Astrocyte (in vitro differentiated cells and primary cell): Measurements from ENCODE around the gene ME1. TPM values are rescaled to one million over a fixed set of nuclear protein-coding genes. Genes with fewer than 3 reads are reported as not detected.

Experiments used
- DNase-seq: peaks from one replicate; pipeline ENCODE4 v3.0.0-alpha.2; 2010; ENCODE audit warnings: low read depth
- FAIRE-seq: peaks from 2 replicates; lab custom pipeline; 2011; peaks lifted over from hg19 to GRCh38; lab: Jason Lieb, UNC
- H2AFZ ChIP-seq: 2 replicates; pipeline ENCODE4 v1.6.0; 2012; ENCODE audit warnings: low read depth, low read length, inconsistent platforms
- H3K27ac ChIP-seq: 2 replicates; pipeline ENCODE4 v1.5.1; 2011; ENCODE audit warnings: low read depth, low read length, inconsistent platforms
- H3K27me3 ChIP-seq: 2 replicates; pipeline ENCODE4 v1.6.0; 2011; ENCODE audit warnings: low read length, inconsistent platforms; ENCODE audit not compliant: insufficient read depth
- H3K36me3 ChIP-seq: 2 replicates; pipeline ENCODE4 v1.5.1; 2011; ENCODE audit warnings: low read length, inconsistent platforms; ENCODE audit not compliant: insufficient read depth
- H3K4me1 ChIP-seq: 2 replicates; pipeline ENCODE4 v1.5.1; 2011; ENCODE audit warnings: low read length, inconsistent platforms; ENCODE audit not compliant: insufficient read depth
- H3K4me2 ChIP-seq: 2 replicates; pipeline ENCODE4 v1.6.0; 2012; ENCODE audit warnings: low read length, inconsistent platforms
- H3K4me3 ChIP-seq: 2 replicates; pipeline ENCODE4 v1.5.1; 2011; ENCODE audit warnings: low read depth, mild to moderate bottlenecking, low read length, inconsistent platforms; ENCODE audit not compliant: insufficient read depth
- H3K79me2 ChIP-seq: 2 replicates; pipeline ENCODE4 v1.6.0; 2012; ENCODE audit warnings: mild to moderate bottlenecking, low read length, inconsistent platforms; ENCODE audit not compliant: insufficient read depth
- H3K9ac ChIP-seq: 2 replicates; pipeline ENCODE4 v1.6.0; 2012; ENCODE audit warnings: mild to moderate bottlenecking, low read length, inconsistent platforms
- H3K9me3 ChIP-seq: 2 replicates; pipeline ENCODE4 v1.5.1; 2012; ENCODE audit warnings: low read depth, mild to moderate bottlenecking, low read length, inconsistent platforms; ENCODE audit not compliant: insufficient read depth
- H4K20me1 ChIP-seq: 2 replicates; pipeline ENCODE4 v1.6.0; 2012; ENCODE audit warnings: low read length, inconsistent platforms; ENCODE audit not compliant: insufficient read depth
- H3K27ac Mint-ChIP-seq: one replicate; pipeline ENCODE4 v1.8.0; 2021; ENCODE audit warnings: mild to moderate bottlenecking, mixed read lengths; ENCODE audit not compliant: unreplicated experiment
- H3K27me3 Mint-ChIP-seq: one replicate; pipeline ENCODE4 v1.8.0; 2021; ENCODE audit warnings: low read depth, mixed read lengths; ENCODE audit not compliant: unreplicated experiment
- H3K36me3 Mint-ChIP-seq: one replicate; pipeline ENCODE4 v1.8.0; 2021; ENCODE audit warnings: low read depth, mixed read lengths; ENCODE audit not compliant: unreplicated experiment
- H3K4me1 Mint-ChIP-seq: one replicate; pipeline ENCODE4 v1.8.0; 2021; ENCODE audit warnings: low read depth, mixed read lengths; ENCODE audit not compliant: unreplicated experiment
- H3K4me3 Mint-ChIP-seq: one replicate; pipeline ENCODE4 v1.8.0; 2021; ENCODE audit warnings: mild to moderate bottlenecking, moderate library complexity, mixed read lengths; ENCODE audit not compliant: unreplicated experiment
- H3K9me3 Mint-ChIP-seq: one replicate; pipeline ENCODE4 v1.8.0; 2021; ENCODE audit warnings: mild to moderate bottlenecking, mixed read lengths; ENCODE audit not compliant: unreplicated experiment
- EZH2 ChIP-seq: IDR thresholded peaks from 2 replicates; pipeline ENCODE4 v1.6.1; 2012; ENCODE audit warnings: mild to moderate bottlenecking, low read length, inconsistent platforms; ENCODE audit not compliant: insufficient read depth
- total RNA-seq: library from RNA; stranded (reverse); gene quantifications from 2 replicates; pipeline ENCODE4 v1.2.1, GENCODE V29; 2021
- TF ChIP-seq, protein P1 (sequence below): IDR thresholded peaks from 2 replicates; pipeline ENCODE4 v1.5.1; 2011; ENCODE audit warnings: low read depth, mild to moderate bottlenecking, inconsistent platforms, low read length, moderate library complexity; ENCODE audit not compliant: insufficient read depth

ME1 gene
- total RNA-seq, 1 donor from 2014 or later, result 38.5 TPM

DNA sequence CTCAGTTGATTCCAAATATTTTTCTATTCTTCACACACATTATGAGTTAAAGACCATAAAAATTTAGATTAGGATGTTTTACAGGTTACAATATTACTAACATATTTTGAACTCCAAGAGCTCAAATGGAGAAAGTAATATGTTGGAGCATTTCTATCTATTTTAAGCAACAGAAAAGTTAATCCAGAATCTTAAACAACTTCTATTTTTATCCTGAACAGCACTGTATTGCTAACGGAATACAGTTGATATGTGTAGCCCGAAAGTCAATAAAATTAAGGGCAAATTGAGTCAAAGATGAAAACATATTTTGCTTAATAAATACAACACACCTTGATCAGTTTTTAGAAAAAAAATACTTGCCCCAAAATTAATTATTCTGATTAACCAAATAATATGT lies 97.4 kb downstream of the ME1 start:
- TF ChIP-seq, protein P1, sequence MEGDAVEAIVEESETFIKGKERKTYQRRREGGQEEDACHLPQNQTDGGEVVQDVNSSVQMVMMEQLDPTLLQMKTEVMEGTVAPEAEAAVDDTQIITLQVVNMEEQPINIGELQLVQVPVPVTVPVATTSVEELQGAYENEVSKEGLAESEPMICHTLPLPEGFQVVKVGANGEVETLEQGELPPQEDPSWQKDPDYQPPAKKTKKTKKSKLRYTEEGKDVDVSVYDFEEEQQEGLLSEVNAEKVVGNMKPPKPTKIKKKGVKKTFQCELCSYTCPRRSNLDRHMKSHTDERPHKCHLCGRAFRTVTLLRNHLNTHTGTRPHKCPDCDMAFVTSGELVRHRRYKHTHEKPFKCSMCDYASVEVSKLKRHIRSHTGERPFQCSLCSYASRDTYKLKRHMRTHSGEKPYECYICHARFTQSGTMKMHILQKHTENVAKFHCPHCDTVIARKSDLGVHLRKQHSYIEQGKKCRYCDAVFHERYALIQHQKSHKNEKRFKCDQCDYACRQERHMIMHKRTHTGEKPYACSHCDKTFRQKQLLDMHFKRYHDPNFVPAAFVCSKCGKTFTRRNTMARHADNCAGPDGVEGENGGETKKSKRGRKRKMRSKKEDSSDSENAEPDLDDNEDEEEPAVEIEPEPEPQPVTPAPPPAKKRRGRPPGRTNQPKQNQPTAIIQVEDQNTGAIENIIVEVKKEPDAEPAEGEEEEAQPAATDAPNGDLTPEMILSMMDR, result no peak
- no peak for TF ChIP-seq EZH2
- no peaks in the 10 kb centered on the region for H3K36me3 ChIP-seq
- H3K27ac Mint-ChIP-seq, result no peak overlapping the region
- H3K27me3 ChIP-seq, result no peaks in the 10 kb centered on the region
- H3K4me1 ChIP-seq, result no peaks in the 10 kb centered on the region
- H3K9me3 ChIP-seq, result no peaks in the 10 kb centered on the region
- H3K4me3 ChIP-seq, result no peak overlapping the region
- H3K4me2 ChIP-seq, result no peak overlapping the region
- no peaks in the 10 kb centered on the region for H3K27me3 Mint-ChIP-seq
- DNase-seq (no peak), FAIRE-seq (no peak)
- no peak overlapping the region for H3K4me3 Mint-ChIP-seq
- no peaks in the 10 kb centered on the region for H3K4me1 Mint-ChIP-seq
- H3K27ac ChIP-seq, result no peak overlapping the region
- no peaks in the 10 kb centered on the region for H3K79me2 ChIP-seq
- H2AFZ ChIP-seq, result no peak overlapping the region
- no peak overlapping the region for H3K9ac ChIP-seq
- H3K36me3 Mint-ChIP-seq, result peaks cover 3% of the 10 kb centered on the region
- H3K9me3 Mint-ChIP-seq, result peaks cover 3% of the 10 kb centered on the region
- H4K20me1 ChIP-seq, result no peaks in the 10 kb centered on the region

DNA sequence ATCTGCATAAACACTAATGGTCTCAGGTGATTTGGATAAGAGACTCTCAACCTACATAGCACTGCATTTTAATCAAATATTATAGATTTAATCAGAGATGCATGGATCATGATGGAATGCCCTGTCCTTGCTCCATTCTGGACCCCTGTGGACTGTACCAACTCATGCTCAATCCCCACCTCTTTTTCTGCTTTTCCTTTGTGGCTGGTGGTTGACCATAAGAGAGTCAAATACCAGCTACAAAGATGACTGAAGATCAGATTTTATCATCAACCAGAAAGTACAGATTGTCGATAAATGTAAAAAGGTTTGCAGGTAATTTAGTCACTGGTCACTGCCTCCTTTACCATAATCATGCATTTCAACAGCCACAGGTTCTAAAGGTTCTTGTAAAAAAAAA lies 116.2 kb downstream of the ME1 start:
- no peaks in the 10 kb centered on the region for H3K27me3 ChIP-seq
- FAIRE-seq (no peak), DNase-seq (no peak)
- H3K36me3 Mint-ChIP-seq, result peaks cover 11% of the 10 kb centered on the region
- no peaks in the 10 kb centered on the region for H4K20me1 ChIP-seq
- no peaks in the 10 kb centered on the region for H3K79me2 ChIP-seq
- H3K4me1 ChIP-seq, result peaks cover 3% of the 10 kb centered on the region
- no peak overlapping the region for H3K27ac ChIP-seq
- no peaks in the 10 kb centered on the region for H3K27me3 Mint-ChIP-seq
- H2AFZ ChIP-seq, result no peak overlapping the region
- H3K4me1 Mint-ChIP-seq, result peaks cover 14% of the 10 kb centered on the region
- no peak overlapping the region for H3K27ac Mint-ChIP-seq
- H3K9me3 ChIP-seq, result no peaks in the 10 kb centered on the region
- H3K36me3 ChIP-seq, result no peaks in the 10 kb centered on the region
- no peak overlapping the region for H3K4me3 Mint-ChIP-seq
- H3K9me3 Mint-ChIP-seq, result no peaks in the 10 kb centered on the region
- H3K4me2 ChIP-seq, result no peak overlapping the region
- no peak overlapping the region for H3K9ac ChIP-seq
- H3K4me3 ChIP-seq, result no peak overlapping the region
- TF ChIP-seq, protein P1, result no peak
- TF ChIP-seq EZH2, result no peak

DNA sequence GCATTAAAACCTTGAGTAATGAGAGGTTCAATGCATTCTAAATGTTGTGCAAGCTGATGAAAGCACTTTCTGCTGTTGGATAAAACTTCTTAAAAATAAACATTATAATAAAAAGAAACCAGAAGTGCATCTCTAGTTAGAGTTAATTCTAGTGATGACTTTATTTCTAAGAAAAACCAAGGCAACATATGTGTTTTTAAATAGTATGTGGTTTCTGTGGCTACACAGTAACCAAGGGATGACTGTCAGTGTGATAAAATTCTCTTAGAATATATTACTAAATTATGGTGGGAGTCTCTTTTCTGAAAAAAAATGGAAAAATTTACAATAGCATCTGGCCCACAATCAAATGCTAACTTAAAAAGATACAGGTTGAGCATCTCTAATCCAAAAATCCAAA lies 117.0 kb downstream of the ME1 start:
- H3K27ac ChIP-seq, result no peak overlapping the region
- no peaks in the 10 kb centered on the region for H3K27me3 Mint-ChIP-seq
- H2AFZ ChIP-seq, result no peak overlapping the region
- no peak overlapping the region for H3K4me3 ChIP-seq
- H3K9me3 Mint-ChIP-seq, result no peaks in the 10 kb centered on the region
- H3K36me3 Mint-ChIP-seq, result peaks cover 8% of the 10 kb centered on the region
- no peaks in the 10 kb centered on the region for H3K9me3 ChIP-seq
- H3K4me3 Mint-ChIP-seq, result no peak overlapping the region
- FAIRE-seq, result no peak
- peaks cover 23% of the 10 kb centered on the region for H3K4me1 Mint-ChIP-seq
- no peaks in the 10 kb centered on the region for H3K27me3 ChIP-seq
- H3K4me1 ChIP-seq, result peaks cover 6% of the 10 kb centered on the region
- DNase-seq, result no peak
- no peak overlapping the region for H3K27ac Mint-ChIP-seq
- H3K9ac ChIP-seq, result no peak overlapping the region
- no peaks in the 10 kb centered on the region for H3K79me2 ChIP-seq
- H3K36me3 ChIP-seq, result no peaks in the 10 kb centered on the region
- H3K4me2 ChIP-seq, result no peak overlapping the region
- no peak for TF ChIP-seq EZH2
- TF ChIP-seq, protein P1, result no peak
- no peaks in the 10 kb centered on the region for H4K20me1 ChIP-seq
